Cardiac fibroblast (primary cell): ENCODE measurements around the gene ADAM19.

Experiments
- DNase-seq, 2 donors: peaks; one replicate each; pipeline versions ENCODE4 v3.0.0 to v3.0.0-alpha.2; 2010; ENCODE audit warnings: low read depth in 2 of 2
- H3K4me3 ChIP-seq, 2 donors: replicated peaks in 1 of 2; 1 replicate in 1 of 2; 2 replicates in 1 of 2; pipeline ENCODE4 v1.5.1; 2011; ENCODE audit warnings: low read depth in 2 of 2, low read length in 2 of 2, mild to moderate bottlenecking in 2 of 2, moderate library complexity in 1 of 2
- CTCF ChIP-seq: IDR thresholded peaks from one replicate; pipeline ENCODE4 v1.5.1; 2011; ENCODE audit warnings: low read depth, mild to moderate bottlenecking, low read length, inconsistent platforms

The ADAM19 gene

DNA sequence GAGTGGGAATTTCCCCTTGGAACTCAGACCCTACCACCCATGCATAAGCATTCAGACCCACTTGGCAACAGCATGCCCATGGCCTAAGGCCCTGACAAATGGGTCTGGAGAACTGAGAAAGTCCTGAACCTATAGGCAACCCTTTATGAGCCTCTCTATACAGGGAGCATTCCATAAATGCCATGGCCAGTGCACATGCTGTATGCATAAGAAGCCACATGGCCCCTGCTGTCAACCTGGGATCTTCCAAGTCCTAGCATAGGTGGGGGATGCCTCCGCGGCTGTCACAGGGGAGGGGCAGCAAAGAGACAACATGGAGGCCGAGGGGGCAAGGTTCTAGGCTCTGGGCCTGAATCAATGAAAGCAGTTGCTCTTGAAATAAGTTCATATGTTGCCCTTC, 123.8 kb downstream of the ADAM19 start:
- H3K4me3 ChIP-seq, result no peak overlapping the region
- no peak for DNase-seq
- TF ChIP-seq CTCF, result no peak

DNA sequence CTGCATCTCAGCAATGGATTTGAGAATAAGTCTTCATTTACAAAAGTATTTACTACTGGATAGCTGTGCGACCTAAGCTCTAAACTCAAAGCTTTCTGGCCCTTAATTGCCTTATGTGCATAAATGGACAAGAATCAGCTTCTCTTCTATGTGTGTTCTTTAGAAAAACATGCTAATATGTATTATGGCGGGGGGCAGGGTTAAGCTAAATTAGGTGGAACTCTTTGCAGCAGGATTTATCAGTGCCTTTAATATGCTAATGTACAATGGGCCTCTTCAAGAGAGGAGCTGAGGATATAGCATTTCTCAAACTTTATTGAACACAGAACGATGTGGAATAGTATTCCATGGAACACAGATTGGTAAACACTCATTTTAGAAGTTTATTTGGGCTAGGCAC, 125.6 kb downstream of the ADAM19 start:
- TF ChIP-seq CTCF, result no peak
- DNase-seq, result no peak
- no peak overlapping the region for H3K4me3 ChIP-seq

DNA sequence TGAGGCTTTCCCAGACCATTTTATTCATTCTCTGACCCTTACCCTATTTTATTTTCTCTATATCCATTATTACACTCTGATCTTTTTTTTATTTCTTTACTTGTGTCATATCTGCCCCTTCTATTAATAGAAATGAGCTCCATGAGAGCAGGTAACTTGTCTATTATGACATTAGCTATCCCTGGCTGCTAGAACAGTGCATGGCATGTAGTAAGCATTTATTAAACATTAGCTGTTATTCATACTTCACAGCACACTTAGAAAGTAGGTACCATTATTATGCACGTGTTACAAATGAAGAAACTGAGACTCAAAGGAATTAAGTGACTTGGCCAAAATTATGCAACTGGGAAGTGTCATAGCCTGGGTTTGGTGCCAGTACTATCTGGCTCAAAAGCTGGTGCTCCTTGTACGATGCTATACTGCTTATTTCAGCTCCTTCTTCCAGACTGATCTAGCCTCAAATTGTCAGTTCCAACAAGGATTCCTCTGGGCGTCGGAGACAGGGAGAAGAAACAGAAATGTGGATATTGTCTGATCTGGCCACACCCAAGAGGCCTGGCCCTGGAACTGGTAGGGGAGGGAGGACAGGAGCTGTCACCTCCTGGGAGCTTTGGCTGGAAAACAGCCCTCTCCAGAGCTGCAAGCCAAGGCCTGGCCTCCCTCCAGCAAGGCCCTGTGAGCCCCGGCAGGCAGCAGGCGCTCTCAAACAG, 126.4 kb downstream of the ADAM19 start:
- DNase-seq, result peak; percentile 10 to 45
- TF ChIP-seq CTCF, result no peak
- H3K4me3 ChIP-seq, result no peak overlapping the region

DNA sequence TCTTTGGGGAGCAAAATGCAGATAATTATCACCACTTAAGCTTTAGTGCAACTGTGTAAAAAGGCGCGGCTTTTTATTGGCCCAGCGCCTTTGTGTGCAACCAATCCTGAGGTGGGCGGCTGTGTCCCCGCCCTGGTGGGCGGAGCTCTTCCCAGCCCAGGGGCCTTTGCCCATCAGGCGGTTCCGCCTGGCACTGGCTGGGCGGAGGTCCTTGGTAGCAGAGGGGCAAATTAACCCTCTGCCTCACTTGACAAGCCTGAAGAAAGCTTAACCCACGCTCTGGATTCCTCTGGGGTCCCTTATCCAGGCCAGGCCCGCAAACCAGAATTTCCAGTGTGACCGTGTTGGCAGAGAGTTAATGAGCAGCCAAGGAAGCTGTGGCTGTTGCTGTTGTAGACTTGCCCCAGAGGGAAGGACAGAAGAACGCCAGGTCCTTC, 128.4 kb downstream of the ADAM19 start:
- no peak overlapping the region for H3K4me3 ChIP-seq
- no peak for TF ChIP-seq CTCF
- no peak for DNase-seq

- H3K4me3 ChIP-seq, result no peak overlapping the region
- peak in 1 of 2 donors; percentile 27 for DNase-seq
- TF ChIP-seq CTCF, result no peak
Measured at GRCh38 chr5:157446412-157446935, 129.1 kb downstream of the ADAM19 start.

- DNase-seq, result no peak
- no peak for TF ChIP-seq CTCF
- no peak overlapping the region for H3K4me3 ChIP-seq
Measured at GRCh38 chr5:157445745-157446411, 129.7 kb downstream of the ADAM19 start.
